ENCODE measurements around the gene CAV3. TPM values are rescaled to one million over a fixed set of nuclear protein-coding genes. Genes with fewer than 3 reads are reported as not detected.

Gene CAV3
- total RNA-seq, 3 donors from 2014 or later = not detected

- intact Hi-C loops (cut with DNase I; ENCODE audit: low total_unique reads) = no loop called here
- H3K4me3 ChIP-seq = no peak overlapping the region
- DNase-seq (ENCODE audit: low spot score in 2 of 2) = no peak
- H3K4me1 ChIP-seq = no peaks in the 10 kb centered on the region
- TF ChIP-seq CTCF (IDR thresholded peaks at IDR 0.05) (no peak), POLR2A (IDR thresholded peaks at IDR 0.05) (no peak), POLR2AphosphoS5 (IDR thresholded peaks at IDR 0.05) (no peak)
- peaks cover 0 to 4% of the 10 kb centered on the region in 2 donors for H3K9me3 ChIP-seq
- H3K27me3 ChIP-seq = no peaks in the 10 kb centered on the region
- no peak overlapping the region for H3K27ac ChIP-seq
- H3K36me3 ChIP-seq = no peaks in the 10 kb centered on the region
Measured at GRCh38 chr3:8727605-8728512, 5.7 kb upstream of the CAV3 start.

- Histone ChIP-seq H3K4me1 (no peaks in the 10 kb centered on the region), H3K4me3 (no peak overlapping the region), H3K27me3 (no peaks in the 10 kb centered on the region), H3K27ac (no peak overlapping the region), H3K36me3 (no peaks in the 10 kb centered on the region), H3K9me3 (peaks cover 0 to 4% of the 10 kb centered on the region in 2 donors)
- intact Hi-C loops (cut with DNase I; ENCODE audit: low total_unique reads) = no loop called here
- TF ChIP-seq POLR2A (IDR thresholded peaks at IDR 0.05) = no peak
- no peak for DNase-seq (ENCODE audit: low spot score in 2 of 2)
Measured at GRCh38 chr3:8729479-8729878, 4.1 kb upstream of the CAV3 start.

GRCh38 chr3:8730656-8731055, 2.9 kb upstream of the CAV3 start:
- no peak overlapping the region for H3K27ac ChIP-seq
- H3K27me3 ChIP-seq = no peaks in the 10 kb centered on the region
- no peaks in the 10 kb centered on the region for H3K36me3 ChIP-seq
- TF ChIP-seq POLR2AphosphoS5 (IDR thresholded peaks at IDR 0.05) (no peak), POLR2A (IDR thresholded peaks at IDR 0.05) (no peak), CTCF (IDR thresholded peaks at IDR 0.05) (no peak)
- H3K4me3 ChIP-seq = no peak overlapping the region
- intact Hi-C loops (cut with DNase I; ENCODE audit: low total_unique reads) = no loop called here
- no peaks in the 10 kb centered on the region for H3K4me1 ChIP-seq
- no peak for DNase-seq (ENCODE audit: low spot score in 2 of 2)
- H3K9me3 ChIP-seq = peaks cover 0 to 4% of the 10 kb centered on the region in 2 donors

GRCh38 chr3:8732413-8732812, 1.2 kb upstream of the CAV3 start:
- TF ChIP-seq POLR2AphosphoS5 (IDR thresholded peaks at IDR 0.05) (no peak), CTCF (IDR thresholded peaks at IDR 0.05) (no peak), POLR2A (IDR thresholded peaks at IDR 0.05) (no peak)
- no peaks in the 10 kb centered on the region for H3K9me3 ChIP-seq
- H3K4me3 ChIP-seq = no peak overlapping the region
- intact Hi-C loops (cut with DNase I; ENCODE audit: low total_unique reads) = no loop called here
- H3K4me1 ChIP-seq = no peaks in the 10 kb centered on the region
- no peak for DNase-seq (ENCODE audit: low spot score in 2 of 2)
- H3K27me3 ChIP-seq = no peaks in the 10 kb centered on the region
- H3K27ac ChIP-seq = no peak overlapping the region
- H3K36me3 ChIP-seq = no peaks in the 10 kb centered on the region

- Histone ChIP-seq H3K27me3 (no peaks in the 10 kb centered on the region), H3K27ac (no peak overlapping the region), H3K9me3 (no peaks in the 10 kb centered on the region), H3K4me1 (no peaks in the 10 kb centered on the region), H3K36me3 (no peaks in the 10 kb centered on the region), H3K4me3 (no peak overlapping the region)
- DNase-seq (ENCODE audit: low spot score in 2 of 2) = no peak
- intact Hi-C loops (cut with DNase I; ENCODE audit: low total_unique reads) = no loop called here
- no peak for TF ChIP-seq POLR2AphosphoS5 (IDR thresholded peaks at IDR 0.05)
- TF ChIP-seq CTCF (IDR thresholded peaks at IDR 0.05) = no peak
- TF ChIP-seq POLR2A (IDR thresholded peaks at IDR 0.05) = no peak
Measured at GRCh38 chr3:8734137-8734878, 706 bp downstream of the CAV3 start.

Measured in breast epithelium (tissue), 4 donors.